Heart left ventricle (tissue), 16 donors: Measurements from ENCODE around the gene HOXD12. TPM values are rescaled to one million over a fixed set of nuclear protein-coding genes. Genes with fewer than 3 reads are reported as not detected.

ENCODE experiments used
- ATAC-seq, 4 donors: fragments of 200-7000 bp; cut with Tn5 transposase; one replicate each; pipeline ENCODE4 v1.9.1; 2020 to 2022; ENCODE audit warnings: moderate library complexity in 4 of 4, mild to moderate bottlenecking in 3 of 4, moderate number of reproducible peaks in 1 of 4
- DNase-seq, 5 donors: peaks; one replicate each; pipeline ENCODE4 v3.0.0-alpha.2; 2020
- H3K27ac ChIP-seq, 12 donors: fragments of 200-600 bp; sonication (generic) in 4 of 12; one replicate each; pipeline versions ENCODE4 v1.5.0 to v1.8.0; 2016 to 2022; ENCODE audit warnings: mild to moderate bottlenecking in 2 of 12
- H3K27me3 ChIP-seq, 9 donors: fragments of 200-600 bp; sonication (generic) in 2 of 9; one replicate each; pipeline versions ENCODE4 v1.5.1 to v1.8.0; 2016 to 2022; ENCODE audit warnings: mild to moderate bottlenecking in 3 of 9
- H3K36me3 ChIP-seq, 9 donors: fragments of 200-600 bp; sonication (generic) in 2 of 9; one replicate each; pipeline versions ENCODE4 v1.5.0 to v1.8.0; 2018 to 2022; ENCODE audit warnings: mild to moderate bottlenecking in 2 of 9
- H3K4me1 ChIP-seq, 12 donors: fragments of 200-600 bp; sonication (generic) in 4 of 12; one replicate each; pipeline versions ENCODE4 v1.5.0 to v1.8.0; 2016 to 2022; ENCODE audit warnings: mild to moderate bottlenecking in 3 of 12
- H3K4me3 ChIP-seq, 12 donors: fragments of 200-600 bp; sonication (generic) in 4 of 12; one replicate each; pipeline versions ENCODE4 v1.5.0 to v1.8.0; 2017 to 2022; ENCODE audit warnings: mild to moderate bottlenecking in 9 of 12, moderate library complexity in 4 of 12
- H3K9me3 ChIP-seq, 12 donors: fragments of 200-600 bp; sonication (generic) in 4 of 12; one replicate each; pipeline versions ENCODE4 v1.5.0 to v1.8.0; 2016 to 2022; ENCODE audit warnings: mild to moderate bottlenecking in 1 of 12
- CTCF ChIP-seq, 12 donors: fragments of 200-600 bp; sonication (generic) in 4 of 12; IDR thresholded peaks; one replicate each; pipeline versions ENCODE4 v1.5.0 to v1.8.0; 2018 to 2022; ENCODE audit warnings: antibody characterized with exemption in 12 of 12, mild to moderate bottlenecking in 5 of 12
- POLR2A ChIP-seq, 2 donors: fragments of 450-650 bp; IDR thresholded peaks; one replicate each; pipeline ENCODE4 v1.6.1; 2017; ENCODE audit warnings: antibody characterized with exemption in 2 of 2, mild to moderate bottlenecking in 2 of 2, moderate library complexity in 2 of 2
- WGBS, 4 donors: extraction: QIAGEN DNeasy Blood & Tissue Kit in 2 of 4; methylation state at CpG; one replicate each; pipeline versions ENCODE4 v1.1.5 to v1.1.7; 2013 to 2018; 5-methylcytosine and 5-hydroxymethylcytosine counted together
- intact Hi-C, 10 donors: fragments of 100-400 bp; cut with DNase I; formaldehyde crosslinking; loops; one replicate each; pipeline versions ENCODE4 v1.11.1 to v1.14.2; 2022
- polyA plus RNA-seq, 2 donors: library from polyadenylated mRNA; stranded (reverse); fragments of 200-250 nt; gene quantifications; one replicate each; pipeline ENCODE4 v1.2.3, GENCODE V29; 2013
- total RNA-seq, 9 donors: library from RNA; depleted of rRNA in 2 of 9; stranded (reverse); fragments of >200 nt in 2 of 9; fragmentation: NEBNext Ultra II Directional in 3 of 9; extraction: Animal tissue kit (Norgen Biotek cat#: 25700) in 3 of 9; gene quantifications; one replicate each; pipeline versions ENCODE4 v1.1.0 to v1.2.4, GENCODE V29; 2016 to 2023
- donor health status: ischemic (EF 13 %, LVEDD 7.1; RV severe dilation, severe dysfunction).
- donor health status: healthy with polysubstance abuse.
- donor health status: DM: no; HTN: yes; CAD: no.
- donor health status: DM: no; HTN: no; CAD: no.
- donor health status: ischemic (EF 25% LVEDD 6.9; RV normal size, moderate dysfunction).
- donor health status: ischemic (EF 25% LVEDD 5.7; RV mildly dilated, moderate dysfunction).
- donor health status: healthy.
- donor health status: DM: yes; HTN: yes; CAD: no.
- donor health status: ischemic (EF 35%, LVEDD 5.7; RV mildly dilated, moderate dysfunction).
- donor health status: nonischemic (EF 11% LVEDD 7.7; RV severe dilation, severe dysfunction).
- donor health status: DM: yes; HTN: yes; CAD: no.
- donor health status: PGD.
- donor health status: ischemic (EF 29% LVEDD 5.4; RV normal size, mild dysfunction).
- donor health status: nonischemic (EF 23%, LVEDD 6.1; RV moderate dilation, normal function).

The HOXD12 gene
- total and polyA plus RNA-seq, 11 donors: not detected

DNA sequence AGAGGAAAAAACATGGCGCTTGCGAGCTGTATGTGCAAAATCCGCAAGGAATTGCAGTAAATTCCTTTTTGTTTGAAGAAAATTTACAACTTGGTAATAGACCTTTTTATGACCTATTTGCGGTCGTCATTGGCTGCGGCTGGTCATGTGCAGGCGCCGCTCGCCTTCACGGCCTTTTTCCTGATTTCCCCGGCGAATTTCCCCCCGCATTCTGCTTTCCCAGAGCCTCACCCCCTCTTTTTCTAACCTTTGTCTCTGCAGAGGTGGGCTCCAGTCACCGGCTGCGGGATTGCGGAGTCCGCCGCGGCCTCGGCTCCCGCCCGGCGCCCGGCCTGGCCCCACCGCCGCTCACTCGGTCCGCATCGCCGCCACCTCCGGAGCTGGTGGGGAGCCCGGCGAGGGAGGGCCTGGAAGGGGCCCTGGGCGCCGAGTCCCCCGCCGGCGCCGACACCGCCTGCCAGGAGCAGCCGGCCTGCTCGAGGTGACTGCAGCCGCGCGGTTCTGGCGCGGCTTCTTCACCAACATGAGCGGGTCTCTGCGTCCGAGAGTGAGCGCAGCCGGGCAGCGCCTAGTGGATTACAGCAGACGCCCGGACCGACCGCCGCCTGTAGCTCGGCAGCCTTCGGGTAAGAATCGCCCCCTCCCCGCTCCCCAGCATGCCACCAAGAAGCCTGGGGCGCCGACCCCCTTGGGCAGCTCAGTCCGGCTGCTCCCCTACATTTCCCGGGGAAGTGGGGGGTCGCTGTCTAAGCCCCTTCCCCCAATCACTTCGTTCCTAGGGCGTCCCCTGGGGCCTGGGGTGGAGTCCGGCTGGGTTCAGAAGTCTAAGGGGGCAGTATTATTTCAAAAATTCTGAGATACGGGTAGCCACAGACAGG lies 37.0 kb downstream of the HOXD12 start:
- Histone ChIP-seq H3K27me3 (peaks cover 60 to 99% (median 90%) of the 10 kb centered on the region in 9 donors), H3K27ac (peak overlapping the region in 10 of 12 donors; percentile 6 to 81 (median 66)), H3K36me3 (no peaks in the 10 kb centered on the region), H3K4me3 (peak overlapping the region; percentile 26 to 68 (median 50)), H3K9me3 (no peaks in the 10 kb centered on the region), H3K4me1 (peaks cover 0 to 35% (median 16%) of the 10 kb centered on the region in 12 donors)
- DNase-seq (no peak), ATAC-seq (peak in 2 of 4 donors; percentile 20 to 24)
- WGBS, 4 donors: 2 to 3% (median 3%) methylated on average over 60 to 71 of the region's 71 CpGs
- intact Hi-C loops: loop anchor here in 2 of 10 donors (5.0 to 10.0 kb wide), 2 partner anchors 678 to 681 kb away; no protein-coding TSS in a partner anchor
- TF ChIP-seq POLR2A (IDR thresholded peaks at IDR 0.05) (no peak), CTCF (IDR thresholded peaks at IDR 0.05) (no peak)

- ATAC-seq (no peak), DNase-seq (no peak)
- peak overlapping the region in 11 of 12 donors; percentile 29 to 68 (median 51) for H3K4me3 ChIP-seq
- H3K9me3 ChIP-seq: no peaks in the 10 kb centered on the region
- H3K36me3 ChIP-seq: no peaks in the 10 kb centered on the region
- H3K4me1 ChIP-seq: peaks cover 0 to 34% (median 15%) of the 10 kb centered on the region in 12 donors
- H3K27me3 ChIP-seq: peaks cover 54 to 98% (median 85%) of the 10 kb centered on the region in 9 donors
- intact Hi-C loops: loop anchor here in 2 of 10 donors (5.0 to 10.0 kb wide), 2 partner anchors 678 to 680 kb away; no protein-coding TSS in a partner anchor
- WGBS, 4 donors: 15 to 32% (median 21%) methylated on average over 2 of the region's 2 CpGs
- H3K27ac ChIP-seq: peak overlapping the region in 7 of 12 donors; percentile 54 to 81 (median 70)
- no peak for TF ChIP-seq CTCF (IDR thresholded peaks at IDR 0.05)
- no peak for TF ChIP-seq POLR2A (IDR thresholded peaks at IDR 0.05)
These were observed 37.6 kb downstream of the HOXD12 start for GRCh38 chr2:176137252-176137580.

- no peaks in the 10 kb centered on the region for H3K36me3 ChIP-seq
- H3K27ac ChIP-seq: peak overlapping the region in 2 of 12 donors; percentile 56 to 65
- H3K4me1 ChIP-seq: peaks cover 0 to 34% (median 14%) of the 10 kb centered on the region in 12 donors
- no peaks in the 10 kb centered on the region for H3K9me3 ChIP-seq
- 39 to 54% (median 45%) methylated on average over 8 of the region's 8 CpGs for WGBS, 4 donors
- no peak for TF ChIP-seq CTCF (IDR thresholded peaks at IDR 0.05)
- no peak for TF ChIP-seq POLR2A (IDR thresholded peaks at IDR 0.05)
- H3K4me3 ChIP-seq: peak overlapping the region in 1 of 12 donors; percentile 68
- ATAC-seq (no peak), DNase-seq (no peak)
- H3K27me3 ChIP-seq: peaks cover 47 to 98% (median 81%) of the 10 kb centered on the region in 9 donors
- intact Hi-C loops: loop anchor here in 3 of 10 donors (2.0 to 10.0 kb wide), 3 partner anchors 417 to 679 kb away; no protein-coding TSS in a partner anchor
These were observed 38.3 kb downstream of the HOXD12 start for GRCh38 chr2:176137906-176138305.

DNA sequence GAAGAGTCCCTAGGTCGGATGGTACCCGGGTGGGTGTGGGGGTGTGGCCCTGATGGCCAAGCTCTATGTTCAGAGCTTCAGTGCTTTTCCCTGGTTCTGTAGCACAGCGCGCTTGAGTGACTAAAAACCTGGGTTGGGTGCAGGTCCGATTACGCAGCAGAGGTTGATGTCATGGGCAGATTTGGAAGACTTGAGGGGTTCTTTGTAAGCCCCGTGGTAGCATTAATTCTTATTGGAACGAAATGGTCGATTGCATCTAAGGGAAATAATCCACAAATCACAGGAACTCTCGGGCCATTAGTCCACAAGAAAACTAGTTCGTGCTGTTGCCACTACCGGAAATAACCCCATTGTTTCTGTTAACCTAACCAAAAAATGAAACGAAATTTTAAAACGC lies 38.9 kb downstream of the HOXD12 start:
- 12 to 20% (median 16%) methylated on average over 14 of the region's 14 CpGs for WGBS, 4 donors
- peaks cover 41 to 98% (median 81%) of the 10 kb centered on the region in 9 donors for H3K27me3 ChIP-seq
- DNase-seq (no peak), ATAC-seq (no peak)
- peak overlapping the region in 5 of 12 donors; percentile 1 to 68 (median 56) for H3K27ac ChIP-seq
- no peaks in the 10 kb centered on the region for H3K9me3 ChIP-seq
- peaks cover 0 to 34% (median 14%) of the 10 kb centered on the region in 12 donors for H3K4me1 ChIP-seq
- TF ChIP-seq CTCF (IDR thresholded peaks at IDR 0.05): no peak
- no peak for TF ChIP-seq POLR2A (IDR thresholded peaks at IDR 0.05)
- peak overlapping the region in 2 of 12 donors; percentile 21 to 68 for H3K4me3 ChIP-seq
- intact Hi-C loops: loop anchor here in 3 of 10 donors (2.0 to 10.0 kb wide), 3 partner anchors 416 to 679 kb away; no protein-coding TSS in a partner anchor
- no peaks in the 10 kb centered on the region for H3K36me3 ChIP-seq
